Astrocyte of the cerebellum (primary cell): Measurements from ENCODE around the gene LIPJ.

Experiments used
- DNase-seq: peaks from one replicate; pipeline ENCODE4 v3.0.0-alpha.2; 2011; ENCODE audit warnings: low read depth
- H3K4me3 ChIP-seq: 2 replicates; pipeline ENCODE4 v1.5.1; 2011; ENCODE audit warnings: mild to moderate bottlenecking, low read depth, low read length, moderate library complexity
- in situ Hi-C: cut with HindIII; loops from 2 replicates; pipeline ENCODE4 v1.10.0; 2017; ENCODE audit warnings: low sequenced_read_pairs
- TF ChIP-seq, protein P1 (sequence below): IDR thresholded peaks from 2 replicates; pipeline ENCODE4 v1.5.1; 2012; ENCODE audit warnings: low read length, low read depth, moderate library complexity, mild to moderate bottlenecking; ENCODE audit errors: missing control alignments

Gene LIPJ

DNA sequence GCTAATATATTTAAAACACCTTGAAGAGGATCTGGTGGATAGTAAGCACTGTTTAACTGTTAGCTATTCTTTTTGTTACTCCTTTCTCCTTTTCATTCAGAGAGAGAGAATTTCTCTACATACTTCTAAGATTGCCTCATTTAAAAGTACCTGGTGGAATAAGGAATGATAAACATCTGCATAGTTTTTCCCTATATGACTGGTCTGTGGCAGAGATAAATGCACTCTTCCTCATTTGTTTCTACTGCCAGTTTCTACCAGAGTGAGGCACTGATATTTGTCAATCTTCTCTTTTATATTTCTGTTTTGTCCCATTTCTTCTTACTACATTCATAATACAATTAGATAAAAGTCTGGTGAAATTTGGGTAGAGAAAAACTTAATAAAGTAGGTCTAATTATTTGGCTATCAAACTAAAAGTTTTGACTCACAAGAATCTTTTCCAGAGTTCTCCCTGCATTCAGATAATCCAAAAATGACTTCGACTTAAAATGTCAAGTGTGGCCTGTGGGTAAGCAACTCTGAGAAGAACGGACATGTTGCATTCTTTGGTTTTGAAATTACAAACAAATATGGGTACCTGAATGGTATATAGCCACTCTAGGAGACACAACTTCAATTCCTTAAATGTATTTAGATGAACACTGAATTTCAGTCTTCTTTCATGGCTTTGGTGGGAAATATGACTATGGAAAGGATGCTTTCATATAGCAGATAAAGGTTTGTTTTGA, 42.3 kb upstream of the LIPJ start:
- TF ChIP-seq, protein P1, sequence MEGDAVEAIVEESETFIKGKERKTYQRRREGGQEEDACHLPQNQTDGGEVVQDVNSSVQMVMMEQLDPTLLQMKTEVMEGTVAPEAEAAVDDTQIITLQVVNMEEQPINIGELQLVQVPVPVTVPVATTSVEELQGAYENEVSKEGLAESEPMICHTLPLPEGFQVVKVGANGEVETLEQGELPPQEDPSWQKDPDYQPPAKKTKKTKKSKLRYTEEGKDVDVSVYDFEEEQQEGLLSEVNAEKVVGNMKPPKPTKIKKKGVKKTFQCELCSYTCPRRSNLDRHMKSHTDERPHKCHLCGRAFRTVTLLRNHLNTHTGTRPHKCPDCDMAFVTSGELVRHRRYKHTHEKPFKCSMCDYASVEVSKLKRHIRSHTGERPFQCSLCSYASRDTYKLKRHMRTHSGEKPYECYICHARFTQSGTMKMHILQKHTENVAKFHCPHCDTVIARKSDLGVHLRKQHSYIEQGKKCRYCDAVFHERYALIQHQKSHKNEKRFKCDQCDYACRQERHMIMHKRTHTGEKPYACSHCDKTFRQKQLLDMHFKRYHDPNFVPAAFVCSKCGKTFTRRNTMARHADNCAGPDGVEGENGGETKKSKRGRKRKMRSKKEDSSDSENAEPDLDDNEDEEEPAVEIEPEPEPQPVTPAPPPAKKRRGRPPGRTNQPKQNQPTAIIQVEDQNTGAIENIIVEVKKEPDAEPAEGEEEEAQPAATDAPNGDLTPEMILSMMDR: no peak
- no peak for DNase-seq
- H3K4me3 ChIP-seq: no peak overlapping the region
- in situ Hi-C loops: no loop called here

DNA sequence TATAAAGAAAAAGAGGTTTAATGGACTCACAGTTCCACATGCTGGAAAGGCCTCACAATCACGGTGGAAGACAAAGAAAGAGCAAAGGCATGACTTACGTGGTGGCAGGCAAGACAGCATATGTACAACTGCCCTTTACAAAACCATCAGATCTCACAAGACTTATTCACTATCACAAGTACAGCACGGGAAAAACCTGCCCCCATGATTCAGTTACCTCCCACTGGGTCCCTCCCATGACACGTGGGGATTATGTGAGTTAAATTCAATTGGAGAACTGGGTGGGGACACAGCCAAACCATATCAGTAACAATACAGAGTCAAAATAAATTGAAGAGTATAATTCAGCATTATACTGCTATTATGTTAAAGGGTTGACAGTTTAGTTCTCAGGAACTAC, 41.2 kb upstream of the LIPJ start:
- in situ Hi-C loops: no loop called here
- DNase-seq: no peak
- no peak overlapping the region for H3K4me3 ChIP-seq
- TF ChIP-seq, protein P1: no peak

DNA sequence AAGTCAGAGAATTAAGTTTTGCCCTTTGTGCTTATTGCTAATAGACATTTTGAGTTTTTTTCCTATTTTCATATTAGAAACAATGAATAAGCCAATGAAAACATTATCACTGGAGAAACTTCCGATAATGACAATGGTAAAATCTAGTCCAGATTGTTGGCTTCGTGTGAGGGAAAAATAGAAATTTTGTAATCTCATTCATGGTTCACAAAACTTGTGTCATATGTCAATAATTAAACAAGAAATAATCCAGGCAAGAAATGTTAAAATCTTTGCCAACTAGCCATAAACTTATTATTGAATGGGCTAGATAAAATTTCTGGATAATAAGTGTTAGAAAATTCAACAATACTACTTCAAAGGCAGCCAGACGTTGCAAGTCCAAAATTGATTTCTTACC, 40.1 kb upstream of the LIPJ start:
- TF ChIP-seq, protein P1: no peak
- no peak overlapping the region for H3K4me3 ChIP-seq
- in situ Hi-C loops: no loop called here
- no peak for DNase-seq

DNA sequence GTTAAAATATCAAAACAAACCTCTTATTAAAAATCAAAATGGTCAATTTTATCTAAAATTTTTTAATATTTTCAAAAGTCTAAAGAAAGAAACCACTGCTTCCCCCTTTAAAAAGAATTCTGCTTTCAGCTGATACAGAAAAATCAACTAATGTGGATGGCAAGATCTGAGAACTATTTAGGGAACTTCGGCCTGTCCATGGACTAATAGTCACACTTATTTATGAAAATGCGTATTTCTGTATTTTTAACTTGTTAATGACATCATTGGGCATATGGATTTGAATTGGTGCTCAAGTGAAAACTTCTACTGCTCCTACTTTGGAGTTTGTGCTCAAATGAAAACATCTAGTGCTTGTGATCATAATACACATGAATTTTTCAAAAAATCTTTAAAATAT, 35.3 kb upstream of the LIPJ start:
- no peak overlapping the region for H3K4me3 ChIP-seq
- DNase-seq: no peak
- TF ChIP-seq, protein P1: no peak
- in situ Hi-C loops: no loop called here

DNA sequence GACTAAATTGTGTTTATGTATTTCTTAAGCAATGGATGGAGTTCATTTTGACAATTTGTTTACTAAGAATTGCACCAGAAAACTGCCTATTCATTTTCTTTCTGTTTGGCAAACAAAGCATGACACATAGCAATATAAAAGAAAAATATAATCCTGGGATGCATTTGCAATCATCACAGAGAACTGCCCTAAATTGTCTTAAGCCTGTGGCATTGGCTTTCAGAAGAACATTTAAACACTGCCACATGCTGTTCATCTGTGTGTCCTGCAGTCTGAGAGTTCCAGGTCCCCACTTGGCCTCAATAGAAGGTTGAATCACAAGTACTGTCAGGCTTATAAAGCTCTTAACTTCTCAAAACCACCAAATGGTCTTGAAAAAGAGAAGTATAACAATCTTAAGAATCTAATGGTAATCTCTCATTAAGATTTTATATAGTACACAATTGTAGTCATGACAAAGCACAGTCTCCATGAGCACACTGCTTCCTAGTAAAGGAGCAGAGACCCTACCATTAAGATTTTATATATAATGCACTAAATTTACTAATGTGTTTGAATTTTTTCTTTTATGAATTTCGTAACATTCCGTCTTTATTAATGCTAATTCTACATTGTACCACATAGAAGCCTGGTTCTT, 33.3 kb upstream of the LIPJ start:
- no peak overlapping the region for H3K4me3 ChIP-seq
- in situ Hi-C loops: no loop called here
- peak; percentile 68 for DNase-seq
- TF ChIP-seq, protein P1: peak; percentile 90

DNA sequence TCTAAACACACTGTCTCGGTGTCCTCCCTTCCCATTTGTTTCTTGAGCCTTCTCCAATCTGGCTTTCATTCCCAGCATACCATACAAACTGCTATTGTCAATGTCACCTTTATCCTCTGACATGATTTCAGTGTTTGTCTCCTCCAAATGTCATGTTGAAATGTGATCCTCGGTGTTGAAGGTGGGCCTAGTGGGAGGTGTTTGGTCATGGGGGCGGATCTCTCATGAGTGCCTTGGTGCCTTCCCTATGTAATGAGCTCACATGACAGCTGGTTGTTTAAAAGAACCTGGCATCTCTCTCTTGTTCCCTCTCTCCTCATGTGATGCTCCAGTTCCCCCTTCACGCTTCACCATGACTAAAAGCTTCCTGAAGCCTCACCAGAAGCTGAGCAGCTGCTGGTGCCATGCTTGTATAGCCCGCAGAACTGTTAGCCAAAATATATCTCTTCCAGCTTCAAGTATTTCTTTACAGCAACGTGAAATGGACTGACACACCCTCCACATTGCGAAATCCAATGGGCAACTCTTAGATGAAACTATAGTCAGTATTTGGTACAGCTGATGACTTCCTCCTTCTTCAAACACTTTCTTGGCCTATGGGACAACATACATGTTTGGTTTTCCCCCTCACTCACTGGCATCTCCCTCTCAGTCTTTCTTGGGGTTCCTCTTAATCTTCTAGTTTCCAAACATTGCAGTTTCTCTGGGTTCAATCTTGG, 31.2 kb upstream of the LIPJ start:
- in situ Hi-C loops: no loop called here
- DNase-seq: no peak
- TF ChIP-seq, protein P1: no peak
- H3K4me3 ChIP-seq: no peak overlapping the region
